Adrenal gland (tissue), 12 donors: ENCODE measurements around the gene CCL27. TPM values are rescaled to one million over a fixed set of nuclear protein-coding genes. Genes with fewer than 3 reads are reported as not detected.

Experiments used
- DNase-seq, 7 donors: peaks; one replicate each; pipeline ENCODE4 v3.0.0-alpha.2; 2019 to 2020
- H3K27ac ChIP-seq, 5 donors: fragments of 200-600 bp; sonication (generic) in 4 of 5; 1 replicate in 3 of 5; 2 replicates in 2 of 5; pipeline versions ENCODE4 v1.5.1 to v1.8.0; 2016 to 2020; ENCODE audit warnings: mild to moderate bottlenecking in 1 of 5
- H3K27me3 ChIP-seq: fragments of 200-600 bp; 2 replicates; pipeline ENCODE4 v1.8.0; 2021
- H3K36me3 ChIP-seq, 2 donors: fragments of 200-600 bp; replicated peaks in 1 of 2; 1 replicate in 1 of 2; 2 replicates in 1 of 2; pipeline versions ENCODE4 v1.5.1 to v1.8.0; 2018 to 2022
- H3K4me1 ChIP-seq, 2 donors: fragments of 200-600 bp; replicated peaks in 1 of 2; 1 replicate in 1 of 2; 2 replicates in 1 of 2; pipeline versions ENCODE4 v1.5.1 to v1.8.0; 2018 to 2021
- H3K4me3 ChIP-seq, 4 donors: fragments of 200-600 bp; sonication (generic) in 3 of 4; one replicate each; pipeline ENCODE4 v1.5.1; 2016 to 2018
- H3K9me3 ChIP-seq, 3 donors: fragments of 200-600 bp; sonication (generic) in 1 of 3; replicated peaks in 1 of 3; 1 replicate in 2 of 3; 2 replicates in 1 of 3; pipeline versions ENCODE4 v1.5.1 to v1.8.0; 2016 to 2021
- POLR2A ChIP-seq, 2 donors: fragments of 450-650 bp; IDR thresholded peaks; one replicate each; pipeline ENCODE4 v1.6.1; 2017; ENCODE audit warnings: antibody characterized with exemption in 2 of 2, mild to moderate bottlenecking in 2 of 2, moderate library complexity in 1 of 2
- WGBS, 4 donors: extraction: QIAGEN DNeasy Blood & Tissue Kit in 2 of 4; methylation state at CpG; one replicate each; pipeline versions ENCODE4 v1.1.5 to v1.1.7; 2013 to 2017; 5-methylcytosine and 5-hydroxymethylcytosine counted together
- intact Hi-C, 2 donors: fragments of 100-400 bp; cut with DNase I; formaldehyde crosslinking; loops; one replicate each; pipeline versions ENCODE4 v1.14.1 to v1.15.0; 2022 to 2023
- polyA plus RNA-seq, 3 donors: library from polyadenylated mRNA; stranded (reverse); fragments of 200-250 nt in 2 of 3; fragments of 350-450 nt in 1 of 3; fragmentation: Illumina TruSeq in 1 of 3; extraction: RNeasy Lipid Tissue Mini Kit (QIAGEN cat#74804) in 1 of 3; gene quantifications; one replicate each; pipeline ENCODE4 v1.2.3, GENCODE V29; 2013 to 2014
- total RNA-seq, 9 donors: library from RNA; depleted of rRNA in 4 of 9; stranded (reverse); fragments of >200 nt in 4 of 9; fragments of 120-200 nt in 1 of 9; fragmentation: NEBNext Ultra II Directional in 1 of 9; extraction: Animal tissue kit (Norgen Biotek cat#: 25700) in 1 of 9; gene quantifications; one replicate each; pipeline versions ENCODE4 v1.1.0 to v1.2.4, GENCODE V29; 2013 to 2023
- TF ChIP-seq, protein P1 (sequence below), 6 experiments: fragments of 450-650 bp in 4 of 6; fragments of 200-600 bp in 2 of 6; sonication (generic) in 1 of 6; IDR thresholded peaks; 1 replicate in 5 of 6; 2 replicates in 1 of 6; pipeline versions ENCODE4 v1.5.1 to v1.8.0; 2016 to 2021; ENCODE audit warnings: antibody characterized with exemption in 6 of 6, mild to moderate bottlenecking in 2 of 6, moderate library complexity in 1 of 6
- donor health status: healthy with polysubstance abuse.
- donor health status: Bipolar disorder and iron deficiency.
- donor health status: DM: yes; HTN: yes; CAD: no.
- donor health status: DM: no; HTN: no; CAD: no.
- donor health status: DM: no; HTN: no; CAD: no.
- donor health status: DM: yes; HTN: yes; CAD: no.

The CCL27 gene
- total and polyA plus RNA-seq, 12 donors = 0.10 to 0.65 (median 0.33) TPM; not detected in 7

DNA sequence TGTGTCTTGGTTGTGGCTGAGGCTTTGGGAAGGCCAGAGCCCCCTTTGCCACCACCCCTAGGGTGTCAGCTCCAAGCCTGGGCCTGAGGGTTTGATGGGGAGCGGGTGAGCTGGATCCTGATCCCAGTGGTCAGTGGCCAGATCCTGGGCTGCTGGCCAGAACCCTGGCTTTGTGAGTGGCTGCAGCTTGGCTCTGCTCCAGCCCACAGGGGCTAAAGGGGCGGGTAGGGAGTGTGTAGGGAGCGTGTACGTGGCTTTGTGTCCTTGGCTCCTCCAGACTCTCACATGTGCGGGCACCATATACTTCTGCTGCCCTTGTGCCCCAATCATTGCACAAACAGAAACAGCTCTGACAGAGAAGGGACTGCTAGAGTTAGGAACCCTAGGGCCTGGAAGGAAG, 11.6 kb downstream of the CCL27 start:
- intact Hi-C loops = loop anchor here in 1 of 2 donors (10.0 kb wide), 1 partner anchor 54 kb away; no protein-coding TSS in a partner anchor
- H3K27me3 ChIP-seq = no peaks in the 10 kb centered on the region
- 39 to 86% (median 60%) methylated on average over 2 to 5 of the region's 5 CpGs for WGBS, 4 donors

GRCh38 chr9:34648673-34649072, 13.8 kb downstream of the CCL27 start:
- DNase-seq = no peak
- Histone ChIP-seq H3K9me3 (no peaks in the 10 kb centered on the region), H3K4me1 (peaks cover 45 to 49% of the 10 kb centered on the region in 2 donors), H3K27ac (no peak overlapping the region), H3K36me3 (peaks cover 0 to 26% of the 10 kb centered on the region in 2 donors), H3K27me3 (no peaks in the 10 kb centered on the region), H3K4me3 (no peak overlapping the region)
- intact Hi-C loops = no loop called here
- WGBS, 4 donors = 85 to 99% (median 92%) methylated on average over 3 to 8 of the region's 8 CpGs
- TF ChIP-seq, protein P1, sequence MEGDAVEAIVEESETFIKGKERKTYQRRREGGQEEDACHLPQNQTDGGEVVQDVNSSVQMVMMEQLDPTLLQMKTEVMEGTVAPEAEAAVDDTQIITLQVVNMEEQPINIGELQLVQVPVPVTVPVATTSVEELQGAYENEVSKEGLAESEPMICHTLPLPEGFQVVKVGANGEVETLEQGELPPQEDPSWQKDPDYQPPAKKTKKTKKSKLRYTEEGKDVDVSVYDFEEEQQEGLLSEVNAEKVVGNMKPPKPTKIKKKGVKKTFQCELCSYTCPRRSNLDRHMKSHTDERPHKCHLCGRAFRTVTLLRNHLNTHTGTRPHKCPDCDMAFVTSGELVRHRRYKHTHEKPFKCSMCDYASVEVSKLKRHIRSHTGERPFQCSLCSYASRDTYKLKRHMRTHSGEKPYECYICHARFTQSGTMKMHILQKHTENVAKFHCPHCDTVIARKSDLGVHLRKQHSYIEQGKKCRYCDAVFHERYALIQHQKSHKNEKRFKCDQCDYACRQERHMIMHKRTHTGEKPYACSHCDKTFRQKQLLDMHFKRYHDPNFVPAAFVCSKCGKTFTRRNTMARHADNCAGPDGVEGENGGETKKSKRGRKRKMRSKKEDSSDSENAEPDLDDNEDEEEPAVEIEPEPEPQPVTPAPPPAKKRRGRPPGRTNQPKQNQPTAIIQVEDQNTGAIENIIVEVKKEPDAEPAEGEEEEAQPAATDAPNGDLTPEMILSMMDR (IDR thresholded peaks at IDR 0.05) = no peak
- TF ChIP-seq POLR2A (IDR thresholded peaks at IDR 0.05) = no peak

More for the DNA sequence above, 11.6 kb downstream of the CCL27 start:
- no peaks in the 10 kb centered on the region for H3K9me3 ChIP-seq
- no peak overlapping the region for H3K4me3 ChIP-seq
- H3K36me3 ChIP-seq = peaks cover 0 to 26% of the 10 kb centered on the region in 2 donors
- peak overlapping the region in 3 of 5 donors; percentile 69 to 87 (median 73) for H3K27ac ChIP-seq
- no peak for TF ChIP-seq POLR2A (IDR thresholded peaks at IDR 0.05)
- TF ChIP-seq, protein P1 (IDR thresholded peaks at IDR 0.05) = no peak
- peak; percentile 34 to 66 (median 56) for DNase-seq
- peaks cover 45 to 57% of the 10 kb centered on the region in 2 donors for H3K4me1 ChIP-seq

DNA sequence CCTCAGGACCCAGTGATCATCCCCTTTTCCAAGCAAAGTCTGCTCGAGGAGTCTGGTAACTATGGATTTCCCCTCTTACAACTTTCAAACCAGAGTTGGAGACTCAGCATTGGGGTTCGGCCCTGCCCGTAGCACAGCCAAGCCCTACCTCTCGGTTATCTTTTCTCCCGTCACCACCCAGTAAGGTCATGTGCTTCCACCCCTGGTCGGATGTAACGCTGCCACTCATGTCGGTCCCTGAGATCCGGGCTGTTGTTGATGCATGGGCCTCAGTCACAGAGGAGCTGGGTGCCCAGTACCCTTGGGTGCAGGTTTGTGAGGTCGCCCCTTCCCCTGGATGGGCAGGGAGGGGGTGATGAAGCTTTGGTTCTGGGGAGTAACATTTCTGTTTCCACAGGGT, 14.8 kb downstream of the CCL27 start:
- WGBS, 4 donors = 34 to 66% (median 36%) methylated on average over 4 to 10 of the region's 10 CpGs
- Histone ChIP-seq H3K9me3 (no peaks in the 10 kb centered on the region), H3K27ac (peak overlapping the region in 2 of 5 donors; percentile 92 to 96), H3K27me3 (no peaks in the 10 kb centered on the region), H3K36me3 (peaks cover 0 to 26% of the 10 kb centered on the region in 2 donors), H3K4me3 (peak overlapping the region in 3 of 4 donors; percentile 37 to 79 (median 74)), H3K4me1 (peaks cover 36 to 39% of the 10 kb centered on the region in 2 donors)
- DNase-seq = peak in 2 of 7 donors; percentile 44 to 64
- intact Hi-C loops = no loop called here
- TF ChIP-seq, protein P1 (IDR thresholded peaks at IDR 0.05) = no peak
- no peak for TF ChIP-seq POLR2A (IDR thresholded peaks at IDR 0.05)

DNA sequence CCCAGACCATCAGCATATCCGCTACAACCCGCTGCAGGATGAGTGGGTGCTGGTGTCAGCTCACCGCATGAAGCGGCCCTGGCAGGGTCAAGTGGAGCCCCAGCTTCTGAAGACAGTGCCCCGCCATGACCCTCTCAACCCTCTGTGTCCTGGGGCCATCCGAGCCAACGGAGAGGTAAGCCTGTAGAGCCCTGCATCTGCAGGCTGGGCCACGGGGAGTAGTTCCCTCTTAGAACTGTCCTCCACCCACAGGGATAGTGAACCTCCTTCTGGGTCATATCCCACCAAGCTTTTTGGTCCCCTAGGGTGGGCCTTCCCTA, 15.4 kb downstream of the CCL27 start:
- H3K27me3 ChIP-seq = no peaks in the 10 kb centered on the region
- peak overlapping the region; percentile 18 to 79 (median 56) for H3K4me3 ChIP-seq
- peaks cover 0 to 26% of the 10 kb centered on the region in 2 donors for H3K36me3 ChIP-seq
- no peaks in the 10 kb centered on the region for H3K9me3 ChIP-seq
- H3K4me1 ChIP-seq = peaks cover 30 to 34% of the 10 kb centered on the region in 2 donors
- H3K27ac ChIP-seq = peak overlapping the region; percentile 69 to 96 (median 84)
- WGBS, 4 donors = 0 to 1% (median 0%) methylated on average over 1 to 8 of the region's 8 CpGs
- intact Hi-C loops = no loop called here
- TF ChIP-seq, protein P1 (IDR thresholded peaks at IDR 0.05) = no peak
- TF ChIP-seq POLR2A (IDR thresholded peaks at IDR 0.05) = no peak
- no peak for DNase-seq
